HepG2 (cell line): ENCODE results near the gene BCAS3. TPM values are rescaled to one million over a fixed set of nuclear protein-coding genes. Genes with fewer than 3 reads are reported as not detected.

Source experiments
- BRCA1 ChIP-seq: sonication (generic); formaldehyde crosslinking; IDR thresholded peaks from 2 replicates; pipeline ENCODE4 v1.4.0; 2020; ENCODE audit warnings: missing genetic modification reagents
- MATR3 ChIP-seq: sonication (generic); formaldehyde crosslinking; IDR thresholded peaks from 2 replicates; pipeline ENCODE4 v1.4.0; 2020; ENCODE audit warnings: missing genetic modification reagents
- MYPOP ChIP-seq: sonication (generic); formaldehyde crosslinking; IDR thresholded peaks from 2 replicates; pipeline ENCODE4 v1.8.1; 2023; ENCODE audit warnings: mild to moderate bottlenecking, moderate library complexity, missing genetic modification reagents
- RCOR2 ChIP-seq: IDR thresholded peaks from 2 replicates; pipeline ENCODE4 v1.6.1; 2016; ENCODE audit warnings: missing biosample characterization, missing genetic modification reagents
- SIN3B ChIP-seq: fragments of 150-350 bp; IDR thresholded peaks from 2 replicates; pipeline ENCODE4 v1.6.1; 2014; ENCODE audit warnings: low read length
- ZFX ChIP-seq: sonication (generic); formaldehyde crosslinking; IDR thresholded peaks from 2 replicates; pipeline ENCODE4 v1.4.0; 2020; ENCODE audit warnings: mild to moderate bottlenecking, low read depth, missing genetic modification reagents, moderate library complexity
- ZNF24 ChIP-seq: fragments of 450-650 bp; IDR thresholded peaks from 2 replicates; pipeline ENCODE4 v1.6.1; 2017; ENCODE audit warnings: antibody characterized with exemption, mild to moderate bottlenecking
- ZNF253 ChIP-seq: sonication (generic); formaldehyde crosslinking; IDR thresholded peaks from 2 replicates; pipeline ENCODE4 v1.8.0; 2022; ENCODE audit warnings: mild to moderate bottlenecking, missing genetic modification reagents, borderline replicate concordance
- ZNF318 ChIP-seq: sonication (generic); formaldehyde crosslinking; IDR thresholded peaks from 2 replicates; pipeline ENCODE4 v1.4.0; 2020; ENCODE audit warnings: mild to moderate bottlenecking, missing genetic modification reagents
- ZNF335 ChIP-seq: sonication (generic); formaldehyde crosslinking; IDR thresholded peaks from 2 replicates; pipeline ENCODE4 v1.4.0; 2020; ENCODE audit warnings: missing genetic modification reagents
- ZNF337 ChIP-seq: sonication (generic); formaldehyde crosslinking; IDR thresholded peaks from 2 replicates; pipeline ENCODE4 v1.5.1; 2020; ENCODE audit warnings: missing genetic modification reagents, low read depth, mild to moderate bottlenecking, borderline replicate concordance
- ZNF557 ChIP-seq: sonication (generic); formaldehyde crosslinking; IDR thresholded peaks from 2 replicates; pipeline ENCODE4 v1.4.0; 2020; ENCODE audit warnings: missing genetic modification reagents
- ZNF740 ChIP-seq: sonication (generic); formaldehyde crosslinking; IDR thresholded peaks from 2 replicates; pipeline ENCODE4 v1.4.0; 2020; ENCODE audit warnings: missing genetic modification reagents
- polyA plus RNA-seq, 8 experiments: library from polyadenylated mRNA; depleted of rRNA in 3 of 8; stranded (reverse) in 7 of 8; unstranded in 1 of 8; fragments of >200 nt; fragmentation: Illumina TruSeq in 4 of 8; extraction: Trizol in 4 of 8; gene quantifications; 2 replicates each; pipeline versions ENCODE4 v1.2.1 to v1.2.3, GENCODE V29; 2011 to 2016; ENCODE audit warnings: low read depth in 4 of 8, missing spikeins in 1 of 8, mixed read lengths in 1 of 8; ENCODE audit not compliant: insufficient read depth in 1 of 8
- total RNA-seq, 5 experiments: library from RNA; depleted of rRNA; stranded (reverse); fragments of >200 nt; fragmentation: Illumina TruSeq; extraction: Trizol; gene quantifications; 2 replicates each; pipeline ENCODE4 v1.2.3, GENCODE V29; 2016; ENCODE audit warnings: low read depth in 1 of 5
- TF ChIP-seq, protein P1 (sequence below): sonication (generic); formaldehyde crosslinking; IDR thresholded peaks from 2 replicates; pipeline ENCODE4 v1.5.0; 2020; ENCODE audit warnings: mild to moderate bottlenecking, missing genetic modification reagents
- TF ChIP-seq, protein P2 (sequence below): sonication (generic); formaldehyde crosslinking; IDR thresholded peaks from 2 replicates; pipeline ENCODE4 v1.8.0; 2022; ENCODE audit warnings: missing genetic modification reagents, mild to moderate bottlenecking, inconsistent platforms, borderline replicate concordance

BCAS3 gene
- total and polyA plus RNA-seq, 2 of the 13 experiments (the other 11 are each of a cell fraction or from before 2014, with no cell fraction given), result 10.7 to 11.2 TPM

DNA sequence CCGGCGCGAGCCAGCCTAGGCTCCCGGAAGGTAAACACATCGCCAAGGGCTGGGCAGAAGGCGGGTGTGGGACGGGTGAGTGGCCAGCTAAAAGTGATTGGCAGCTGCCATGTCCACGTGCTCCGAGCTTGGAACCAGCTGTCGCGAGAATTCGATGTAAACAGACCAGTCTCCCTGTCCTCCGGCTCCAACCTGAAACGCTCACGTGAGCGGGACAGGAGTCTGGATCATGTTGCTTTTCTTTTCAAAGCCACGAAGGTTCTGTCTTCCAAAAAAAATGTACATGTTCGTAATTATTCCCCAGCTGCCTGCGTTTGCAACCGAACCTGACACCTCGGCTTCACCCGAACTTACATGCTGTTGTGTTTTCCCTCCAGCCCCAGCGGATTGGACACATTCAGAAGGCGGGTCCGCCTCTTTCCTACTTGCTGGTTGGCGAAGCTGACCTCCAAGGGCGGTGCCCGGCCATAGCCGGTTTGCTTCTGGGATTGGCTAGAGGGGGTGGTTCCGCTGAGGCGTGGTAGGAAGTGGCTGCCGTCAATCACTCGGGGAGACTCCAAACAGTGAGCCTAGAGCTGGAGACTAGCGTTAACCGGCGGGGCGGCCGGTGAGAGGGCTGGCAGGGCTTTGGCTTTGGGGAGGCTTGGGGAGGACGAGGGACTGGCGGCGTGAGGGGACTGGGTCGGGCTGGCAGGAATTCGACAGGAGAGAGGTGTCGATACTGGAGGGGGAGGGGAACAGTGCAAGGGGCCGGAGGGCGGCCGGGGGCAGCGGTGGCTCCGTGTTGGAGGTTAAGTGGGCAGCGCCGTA, at the start of gene BCAS3 (continued):
- TF ChIP-seq ZNF318 (peak; percentile 28; the same call in 1 of the 2 replicates), ZFX (peak; percentile 82), ZNF740 (no peak), RCOR2 (CRISPR knock-in tag) (peak; percentile 41; the same call in 1 of the 2 replicates), ZNF24 (no peak), ZNF337 (CRISPR knock-in tag) (no peak), MATR3 (no peak), MYPOP (peak; percentile 60), BRCA1 (CRISPR knock-in tag) (no peak), SIN3B (peak; percentile 87), ZNF335 (no peak), ZNF557 (CRISPR knock-in tag) (peak; percentile 24; the same call in 1 of the 2 replicates), ZNF253 (CRISPR knock-in tag) (no peak)
- TF ChIP-seq, protein P1, sequence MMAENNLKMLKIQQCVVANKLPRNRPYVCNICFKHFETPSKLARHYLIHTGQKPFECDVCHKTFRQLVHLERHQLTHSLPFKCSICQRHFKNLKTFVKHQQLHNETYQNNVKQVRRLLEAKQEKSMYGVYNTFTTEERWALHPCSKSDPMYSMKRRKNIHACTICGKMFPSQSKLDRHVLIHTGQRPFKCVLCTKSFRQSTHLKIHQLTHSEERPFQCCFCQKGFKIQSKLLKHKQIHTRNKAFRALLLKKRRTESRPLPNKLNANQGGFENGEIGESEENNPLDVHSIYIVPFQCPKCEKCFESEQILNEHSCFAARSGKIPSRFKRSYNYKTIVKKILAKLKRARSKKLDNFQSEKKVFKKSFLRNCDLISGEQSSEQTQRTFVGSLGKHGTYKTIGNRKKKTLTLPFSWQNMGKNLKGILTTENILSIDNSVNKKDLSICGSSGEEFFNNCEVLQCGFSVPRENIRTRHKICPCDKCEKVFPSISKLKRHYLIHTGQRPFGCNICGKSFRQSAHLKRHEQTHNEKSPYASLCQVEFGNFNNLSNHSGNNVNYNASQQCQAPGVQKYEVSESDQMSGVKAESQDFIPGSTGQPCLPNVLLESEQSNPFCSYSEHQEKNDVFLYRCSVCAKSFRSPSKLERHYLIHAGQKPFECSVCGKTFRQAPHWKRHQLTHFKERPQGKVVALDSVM (CRISPR knock-in tag), result peak; percentile 62; the same call in 1 of the 2 replicates
- TF ChIP-seq, protein P2, sequence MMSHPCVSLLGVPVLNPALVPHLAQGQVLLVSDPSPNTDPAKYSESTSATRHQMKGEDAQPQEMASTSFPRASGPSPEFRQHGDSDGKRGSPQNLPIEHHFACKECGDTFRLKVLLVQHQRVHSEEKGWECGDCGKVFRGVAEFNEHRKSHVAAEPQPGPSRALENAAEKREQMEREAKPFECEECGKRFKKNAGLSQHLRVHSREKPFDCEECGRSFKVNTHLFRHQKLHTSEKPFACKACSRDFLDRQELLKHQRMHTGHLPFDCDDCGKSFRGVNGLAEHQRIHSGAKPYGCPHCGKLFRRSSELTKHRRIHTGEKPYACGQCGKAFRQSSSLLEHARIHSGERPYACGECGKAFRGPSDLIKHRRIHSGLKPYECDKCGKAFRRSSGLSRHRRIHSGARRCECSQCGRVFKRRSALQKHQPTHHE (CRISPR knock-in tag), result no peak
